IPS-11a (cell line): Measurements from ENCODE around the gene MEGF6.

Experiments used
- H3K4me3 ChIP-seq: one replicate; pipeline ENCODE4 v1.5.1; 2013; ENCODE audit warnings: low read depth, low read length, control low read depth

MEGF6 gene

DNA sequence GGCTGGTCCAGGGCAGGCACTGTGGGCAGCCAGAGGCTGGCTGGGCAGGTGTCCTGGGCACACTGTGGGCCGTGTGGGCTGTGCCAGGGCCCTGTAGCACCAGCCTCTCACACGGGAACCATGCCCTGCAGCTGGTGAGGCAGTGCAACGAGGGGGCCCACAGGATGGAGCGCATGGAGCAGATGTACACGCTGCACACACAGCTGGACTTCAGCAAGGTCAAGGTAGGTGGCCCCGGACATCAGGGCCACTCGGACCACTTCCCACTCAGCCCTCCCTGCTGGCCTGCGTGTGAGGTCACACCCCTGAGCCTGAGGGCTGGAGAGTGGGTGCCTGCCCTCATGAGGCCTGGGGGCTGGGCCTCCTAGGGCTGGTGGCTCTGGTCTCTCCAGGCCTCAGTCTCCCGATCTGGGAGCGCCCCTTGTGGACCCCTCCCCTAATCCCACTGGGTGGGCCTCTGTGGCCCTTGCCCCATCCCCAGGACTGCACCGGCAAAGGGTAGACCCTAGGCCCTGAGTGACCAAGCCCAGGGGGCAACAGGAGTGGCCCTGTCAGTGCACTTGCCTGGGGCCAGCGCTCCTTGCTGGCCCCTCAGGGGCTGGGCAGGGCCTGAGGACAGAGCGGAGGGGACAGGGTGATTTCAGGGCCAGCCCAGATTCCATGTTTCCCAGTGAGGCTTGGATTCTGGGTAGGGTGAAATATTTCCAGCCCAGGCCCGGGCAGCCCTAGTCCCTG, 135.3 kb downstream of the MEGF6 start:
- no peak overlapping the region for H3K4me3 ChIP-seq

DNA sequence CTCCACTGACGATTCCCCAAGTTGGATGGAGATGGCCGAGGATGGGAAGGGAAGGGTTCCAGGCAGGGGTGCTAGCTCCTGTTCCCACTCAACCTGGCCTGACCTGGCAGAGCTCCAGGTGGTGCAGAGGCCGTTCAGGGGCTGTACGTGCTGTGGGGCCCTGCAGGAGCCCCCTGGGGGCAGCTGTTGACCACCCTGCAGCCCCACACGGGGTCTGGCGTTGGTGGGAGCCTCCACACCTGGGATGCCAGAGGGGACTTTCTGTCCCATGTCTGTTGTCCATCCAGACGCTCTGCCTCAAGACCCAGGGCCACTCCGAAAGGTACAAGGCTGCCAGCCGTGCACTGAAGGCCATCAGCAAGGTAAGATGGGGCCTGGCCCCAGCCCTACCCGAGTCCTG, 136.9 kb downstream of the MEGF6 start:
- H3K4me3 ChIP-seq: no peak overlapping the region

DNA sequence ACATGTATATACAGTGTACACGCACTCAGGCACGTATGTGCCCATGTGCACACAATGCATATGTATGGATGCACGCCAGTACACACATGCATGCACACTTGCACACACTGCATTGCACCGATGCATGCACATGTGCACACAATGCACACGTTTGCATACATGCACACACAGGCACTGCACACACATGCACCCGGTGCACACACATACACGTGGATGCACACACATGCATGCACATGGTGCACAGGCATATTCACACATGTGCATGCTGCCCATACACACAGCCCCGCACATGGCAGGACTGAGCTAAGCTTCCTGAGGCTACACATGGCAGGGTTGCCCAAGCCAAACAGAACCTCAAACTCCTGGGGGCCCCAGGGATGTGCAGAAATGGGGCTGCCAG, 137.3 kb downstream of the MEGF6 start:
- no peak overlapping the region for H3K4me3 ChIP-seq

DNA sequence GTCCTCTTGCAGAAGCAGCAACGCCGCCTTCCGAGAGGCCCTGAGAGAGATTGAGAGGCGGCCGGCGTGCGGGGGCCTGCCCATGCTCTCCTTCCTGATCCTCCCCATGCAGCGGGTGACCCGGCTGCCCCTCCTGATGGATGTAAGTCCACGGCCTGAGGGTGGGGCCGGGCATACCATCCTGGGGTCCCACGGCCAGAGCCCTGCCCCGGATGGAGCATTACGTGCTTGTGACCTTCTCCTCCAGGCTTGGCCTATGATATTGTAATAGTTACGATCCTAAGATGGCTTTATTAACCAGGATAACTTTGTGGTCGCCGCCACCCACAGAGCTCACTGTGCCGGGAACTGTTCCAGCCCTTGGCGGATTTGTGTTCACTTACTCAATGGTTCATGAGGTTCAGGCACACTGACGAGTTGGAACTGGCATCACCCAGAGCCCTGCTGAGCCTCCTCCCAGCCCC, 137.9 kb downstream of the MEGF6 start:
- H3K4me3 ChIP-seq: no peak overlapping the region

DNA sequence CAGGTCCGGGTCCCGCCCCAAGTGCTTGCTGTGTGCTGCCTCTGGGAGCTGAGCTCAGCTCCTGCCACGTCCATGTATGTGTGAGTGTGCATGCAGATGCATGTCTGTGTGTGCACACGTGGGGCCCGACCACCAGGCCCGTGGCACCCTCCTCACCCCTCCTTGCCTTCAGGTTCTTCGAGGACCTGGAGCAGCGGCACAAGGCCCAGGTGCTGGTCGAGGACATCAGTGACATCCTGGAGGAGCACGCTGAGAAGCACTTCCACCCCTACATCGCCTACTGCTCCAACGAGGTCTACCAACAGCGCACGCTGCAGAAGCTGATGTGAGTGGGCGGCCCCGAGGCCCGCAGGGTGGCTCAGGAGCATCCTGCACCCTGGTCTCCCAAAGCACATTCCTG, 138.4 kb downstream of the MEGF6 start:
- no peak overlapping the region for H3K4me3 ChIP-seq

DNA sequence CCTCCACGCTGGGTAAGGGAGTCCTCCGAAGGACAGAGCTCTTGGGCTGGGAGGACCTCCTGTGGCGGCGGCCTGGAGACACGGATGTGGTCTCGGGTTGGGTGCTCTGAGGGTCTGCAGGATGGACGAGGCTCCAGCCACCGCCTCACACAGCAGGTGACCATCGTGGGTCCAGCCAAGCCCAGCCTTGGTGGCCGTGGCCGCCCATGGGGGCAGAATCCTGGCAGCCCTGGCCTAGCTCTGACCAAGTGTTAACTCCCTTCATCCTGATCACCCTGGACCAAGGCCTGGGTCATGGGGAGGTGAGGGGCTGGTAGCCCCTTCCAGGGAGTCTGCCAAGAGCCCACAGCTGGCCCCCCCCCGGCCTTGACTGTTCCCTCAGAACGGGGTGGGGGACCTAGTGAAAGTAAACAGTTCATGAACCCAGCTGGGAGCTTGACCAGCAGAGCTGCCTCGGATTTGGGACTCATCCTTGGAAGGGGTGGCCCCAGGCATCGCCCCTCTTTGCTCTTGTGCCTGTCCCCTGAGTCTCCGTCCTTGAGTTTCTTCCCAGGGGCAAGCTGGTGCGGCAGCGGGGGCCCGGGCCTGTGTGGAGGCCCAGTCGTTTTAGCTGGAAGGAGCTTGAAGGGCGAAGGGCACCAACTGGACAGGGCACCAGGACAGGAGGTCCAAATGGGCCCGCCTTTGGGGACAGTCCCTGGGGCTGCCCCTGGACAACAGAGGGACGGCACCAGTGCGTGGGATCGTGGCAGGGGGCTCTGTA, 139.0 kb downstream of the MEGF6 start:
- no peak overlapping the region for H3K4me3 ChIP-seq

DNA sequence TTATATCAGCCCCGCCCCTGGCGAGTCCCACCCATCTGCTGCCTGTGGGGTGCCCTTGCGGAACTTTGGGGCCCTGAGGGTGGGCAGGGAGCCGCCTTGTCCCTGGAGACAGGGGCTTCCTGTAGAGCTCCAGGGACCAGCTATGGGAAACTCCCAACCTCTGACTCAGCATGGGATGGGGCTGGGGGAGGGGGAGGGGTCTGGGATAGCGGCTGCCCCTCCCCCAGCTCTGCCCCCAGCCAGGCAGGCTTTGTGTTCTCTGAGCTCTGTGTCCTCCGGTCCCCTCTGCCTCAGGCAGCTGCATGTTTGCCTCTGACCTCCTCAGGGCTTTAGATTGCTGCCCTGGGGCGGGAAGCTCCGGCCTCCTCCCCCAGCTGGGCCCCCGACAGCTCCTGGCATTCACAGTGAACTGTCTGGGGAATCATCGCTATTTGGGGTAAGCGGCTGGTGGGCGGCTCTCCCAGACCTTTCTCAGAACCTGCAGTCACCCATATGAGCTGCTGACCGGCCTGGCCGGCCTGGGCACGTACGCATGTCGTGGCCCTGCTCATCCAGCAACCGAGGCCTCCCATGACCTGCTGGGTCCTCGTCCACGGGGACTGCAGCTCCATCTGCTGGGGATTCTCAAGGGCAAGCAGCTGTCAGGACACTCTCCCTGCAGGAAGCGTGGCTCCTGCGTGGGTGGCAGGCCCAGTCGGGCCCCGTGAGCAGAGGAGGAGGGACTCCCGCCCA, 139.8 kb downstream of the MEGF6 start:
- no peak overlapping the region for H3K4me3 ChIP-seq

DNA sequence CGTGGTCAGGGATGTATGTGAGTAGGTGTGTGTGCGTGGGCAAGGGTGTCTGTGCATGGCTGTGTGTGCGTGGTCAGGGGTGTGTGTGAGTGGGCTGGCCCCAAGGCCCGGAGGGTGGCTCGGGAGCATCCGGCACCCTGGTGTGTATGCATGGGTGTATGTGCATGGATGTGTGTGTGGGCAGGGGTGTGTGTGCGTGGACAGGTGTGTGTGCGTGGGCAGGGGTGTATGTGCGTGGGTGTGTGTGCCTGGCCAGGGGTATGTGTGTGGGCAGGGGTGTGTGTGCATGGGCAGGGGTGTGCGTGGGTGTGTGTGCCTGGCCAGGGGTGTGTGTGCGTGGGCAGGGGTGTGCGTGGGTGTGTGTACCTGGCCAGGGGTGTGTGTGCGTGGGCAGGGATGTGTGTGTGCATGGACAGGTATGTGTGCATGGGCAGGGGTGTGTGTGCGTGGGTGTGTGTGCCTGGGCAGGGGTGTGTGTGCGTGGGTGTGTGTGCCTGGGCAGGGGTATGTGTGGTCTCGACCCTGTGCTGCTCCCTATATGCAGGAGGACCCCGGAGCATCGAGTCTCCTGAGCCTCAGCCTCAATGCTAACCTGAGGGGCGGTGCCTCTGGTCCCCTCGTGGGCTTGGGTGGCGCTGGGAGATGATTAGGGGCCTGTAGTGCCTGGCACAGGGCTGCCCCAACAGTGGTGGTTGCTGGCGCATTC, 140.5 kb downstream of the MEGF6 start:
- no peak overlapping the region for H3K4me3 ChIP-seq

DNA sequence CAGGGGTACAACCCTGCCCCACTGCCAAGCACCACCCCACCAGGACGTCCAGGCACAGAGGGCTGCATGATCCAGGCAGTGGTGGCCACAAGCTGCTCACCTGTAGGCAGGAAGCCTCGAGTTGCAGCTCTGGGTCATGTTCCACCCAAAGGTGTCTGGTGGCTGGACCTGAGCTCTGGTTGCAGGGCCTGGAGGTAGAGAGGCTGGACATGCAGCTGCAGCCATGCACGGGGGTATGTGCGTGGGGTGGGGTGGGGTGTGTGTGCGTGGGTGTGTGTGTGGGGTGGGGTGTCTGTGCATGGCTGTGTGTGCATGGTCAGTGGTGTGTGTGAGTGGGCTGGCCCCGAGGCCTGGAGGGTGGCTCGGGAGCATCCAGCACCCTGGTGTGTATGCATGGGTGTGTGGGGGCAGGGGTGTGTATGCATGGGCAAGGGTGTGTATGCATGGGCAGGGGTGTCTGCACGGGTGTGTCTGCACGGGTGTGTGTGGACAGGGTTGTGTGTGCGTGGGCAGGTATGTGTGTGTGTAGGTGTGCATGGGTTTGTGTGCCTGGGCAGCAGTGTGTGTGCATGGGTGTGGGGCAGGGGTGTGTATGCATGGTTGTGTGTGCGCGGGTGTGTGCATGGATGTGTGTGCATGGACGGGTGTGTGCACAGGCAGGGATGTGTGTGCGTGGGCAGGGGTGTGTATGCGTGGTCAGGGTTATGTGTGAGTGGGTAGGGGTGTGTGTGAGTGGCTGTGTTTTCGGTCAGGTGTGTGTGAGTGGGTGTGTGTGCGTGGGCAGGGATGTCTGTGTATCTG, 141.3 kb downstream of the MEGF6 start:
- no peak overlapping the region for H3K4me3 ChIP-seq

DNA sequence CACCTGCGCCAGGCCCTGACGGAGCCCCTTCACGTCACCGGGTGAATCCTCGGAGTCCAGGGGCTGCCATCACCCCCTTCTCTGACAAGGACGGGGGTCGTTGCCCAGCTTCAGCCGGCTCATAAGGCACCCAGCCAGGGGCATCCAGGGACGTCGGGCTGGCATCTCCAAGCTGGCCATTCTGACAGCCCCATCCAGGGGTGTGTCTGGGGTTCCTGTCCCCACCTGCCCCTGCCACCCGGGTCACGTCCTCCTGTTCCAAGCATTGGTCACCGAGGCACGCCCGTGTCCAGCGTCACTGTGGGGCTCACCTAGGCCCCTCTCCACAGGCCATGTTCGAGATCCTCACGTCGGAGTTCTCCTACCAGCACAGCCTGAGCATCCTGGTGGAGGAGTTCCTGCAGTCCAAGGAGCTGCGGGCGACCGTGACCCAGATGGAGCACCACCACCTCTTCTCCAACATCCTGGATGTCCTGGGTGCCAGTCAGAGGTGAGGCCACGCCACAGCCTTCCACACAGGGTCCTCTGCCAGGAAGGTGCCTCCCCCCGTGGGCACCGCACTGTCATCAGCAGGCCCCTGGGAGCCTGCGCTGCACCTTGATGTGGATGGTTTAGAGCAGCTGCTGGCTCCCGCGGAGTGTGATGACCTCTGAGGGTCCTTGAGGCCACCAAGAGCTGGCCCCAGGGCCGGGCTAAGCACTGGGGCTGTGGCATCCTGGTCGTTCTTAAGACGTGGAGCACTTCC, 142.0 kb downstream of the MEGF6 start:
- H3K4me3 ChIP-seq: no peak overlapping the region

DNA sequence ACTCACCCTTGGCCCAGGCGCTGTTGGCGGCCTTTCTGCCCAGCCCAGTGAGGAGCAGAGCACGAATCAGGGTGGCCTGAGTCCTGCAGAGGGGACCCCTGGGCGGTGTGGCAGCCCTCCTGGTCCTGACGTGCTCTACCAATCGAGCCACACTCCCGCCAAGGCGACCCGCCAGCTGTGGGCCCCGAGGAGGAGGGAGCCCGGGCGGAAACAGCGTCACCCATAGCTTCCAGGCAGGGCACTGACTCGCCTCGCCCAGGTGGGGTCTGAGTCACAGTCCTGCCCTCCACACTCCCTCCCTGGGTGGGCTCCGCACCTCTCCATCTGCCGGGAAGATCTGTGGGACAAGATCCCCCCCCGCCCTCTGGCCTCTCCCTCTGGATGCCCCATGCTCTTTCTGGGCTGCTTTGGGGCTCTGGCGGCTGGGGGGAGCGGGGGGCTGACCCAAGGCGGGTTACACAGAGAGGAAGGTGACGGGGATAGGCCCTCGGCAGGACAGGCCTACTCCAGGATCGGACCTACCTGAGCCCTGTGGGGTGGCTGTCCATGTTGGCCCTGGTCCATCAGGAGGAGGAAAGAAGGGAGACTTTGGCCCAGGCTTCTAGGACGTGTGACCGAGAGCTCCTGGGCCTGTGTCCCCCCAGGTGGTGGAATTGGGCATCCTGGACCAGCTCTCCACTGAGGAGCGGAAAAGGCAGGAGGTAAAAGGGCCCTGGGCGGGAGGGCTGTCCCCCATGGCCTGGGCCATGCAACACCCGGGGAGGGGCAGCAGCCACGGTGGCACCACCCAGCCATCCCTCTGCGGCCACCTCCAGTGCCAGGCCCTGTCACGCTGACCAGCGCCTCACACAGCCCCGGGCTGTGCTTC, 142.8 kb downstream of the MEGF6 start:
- H3K4me3 ChIP-seq: no peak overlapping the region

DNA sequence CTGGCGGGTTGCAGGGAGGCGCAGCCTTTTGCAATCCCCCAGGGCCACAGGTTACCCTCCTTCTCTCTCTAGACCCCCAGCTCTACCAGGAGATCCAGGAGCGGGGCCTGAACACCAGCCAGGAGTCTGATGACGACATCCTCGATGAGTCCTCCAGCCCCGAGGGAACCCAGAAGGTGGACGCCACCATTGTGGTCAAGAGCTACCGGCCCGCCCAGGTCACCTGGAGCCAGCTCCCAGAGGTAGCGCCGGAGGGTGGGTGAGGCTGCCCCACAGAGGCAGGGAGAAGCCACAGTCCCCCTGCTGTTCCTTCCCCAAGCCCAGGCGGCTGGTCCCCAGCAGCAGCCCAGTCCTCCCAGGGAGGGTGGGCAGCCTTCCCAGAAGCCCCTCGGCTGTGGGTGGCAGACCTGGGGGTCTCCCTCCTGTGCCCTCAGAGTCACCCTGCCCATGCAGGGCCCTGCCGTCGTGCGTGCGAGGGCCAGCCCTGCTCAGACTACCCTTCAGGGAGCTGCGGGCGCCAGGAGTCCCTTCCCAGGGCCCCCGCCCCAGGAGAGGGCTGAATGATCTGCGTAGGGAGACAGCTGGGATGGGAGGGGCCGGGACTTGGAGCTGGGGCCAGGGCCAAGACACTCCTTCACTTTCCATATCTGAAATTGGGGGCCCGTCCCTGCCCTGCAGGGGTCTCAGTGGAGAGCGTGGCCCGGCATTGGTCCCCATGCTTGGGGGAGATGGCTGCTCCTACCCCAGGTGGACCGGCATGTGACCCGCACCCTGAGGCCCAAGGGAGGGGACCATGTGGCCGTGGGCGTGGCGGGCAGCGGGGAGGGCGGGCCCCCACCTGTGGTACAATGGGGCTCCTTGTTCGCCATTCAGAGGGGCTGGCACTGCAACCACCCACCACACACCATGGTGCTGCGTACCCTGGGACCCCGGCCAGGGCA, 143.9 kb downstream of the MEGF6 start:
- no peak overlapping the region for H3K4me3 ChIP-seq

DNA sequence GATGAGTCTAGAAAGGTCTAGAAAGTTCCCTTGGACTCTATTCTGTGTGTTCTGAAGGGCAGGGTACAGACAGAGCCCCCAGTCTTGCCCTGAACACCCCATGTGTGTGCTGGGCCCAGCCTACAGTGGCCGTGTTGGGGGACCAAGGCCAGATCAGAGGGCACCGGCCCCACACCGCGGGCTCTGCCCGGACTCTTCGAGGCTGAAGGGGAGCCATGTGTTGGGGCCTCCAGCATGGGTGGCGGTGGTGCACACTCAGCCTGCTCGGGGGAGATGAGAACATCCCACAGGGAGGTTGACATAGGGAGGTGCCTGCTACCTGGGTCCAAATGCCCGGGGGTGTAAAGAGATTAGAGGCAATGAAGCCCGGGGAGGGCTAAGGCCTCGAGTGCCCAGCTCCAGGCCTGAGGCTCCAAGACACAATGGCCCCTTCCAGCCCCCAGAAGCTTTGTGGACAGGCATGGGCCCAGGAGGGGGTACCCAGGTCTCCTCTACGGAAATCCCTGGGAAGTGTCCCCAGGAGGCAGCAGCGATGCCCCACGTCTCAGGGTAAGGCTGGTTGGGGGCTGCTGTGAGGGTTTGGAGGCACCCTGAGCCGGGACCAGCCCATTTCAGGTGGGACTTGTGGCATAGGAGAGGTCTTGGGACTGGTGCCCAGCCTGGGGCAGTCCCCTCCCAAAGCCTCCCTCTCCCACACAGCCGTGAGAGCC, 144.8 kb downstream of the MEGF6 start:
- H3K4me3 ChIP-seq: no peak overlapping the region

DNA sequence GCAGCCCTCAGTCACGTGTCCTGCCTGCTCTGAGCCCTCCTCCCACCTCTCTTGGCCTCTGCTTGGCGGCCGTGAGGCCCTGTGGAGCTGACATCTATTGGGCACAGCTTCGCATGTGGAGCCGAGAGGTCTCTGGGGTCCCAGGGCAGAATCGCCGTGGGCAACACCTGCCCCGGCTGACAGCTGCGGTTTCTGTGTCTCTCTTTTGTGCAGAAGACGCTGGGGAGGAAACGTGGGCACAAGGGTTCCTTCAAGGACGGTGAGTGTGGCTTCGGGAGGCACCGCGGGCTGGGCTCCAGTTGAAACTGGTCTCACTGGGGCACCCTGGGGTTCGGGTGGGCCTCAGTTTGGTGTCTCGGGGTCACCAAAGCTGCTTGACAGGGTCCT, 145.4 kb downstream of the MEGF6 start:
- H3K4me3 ChIP-seq: no peak overlapping the region

DNA sequence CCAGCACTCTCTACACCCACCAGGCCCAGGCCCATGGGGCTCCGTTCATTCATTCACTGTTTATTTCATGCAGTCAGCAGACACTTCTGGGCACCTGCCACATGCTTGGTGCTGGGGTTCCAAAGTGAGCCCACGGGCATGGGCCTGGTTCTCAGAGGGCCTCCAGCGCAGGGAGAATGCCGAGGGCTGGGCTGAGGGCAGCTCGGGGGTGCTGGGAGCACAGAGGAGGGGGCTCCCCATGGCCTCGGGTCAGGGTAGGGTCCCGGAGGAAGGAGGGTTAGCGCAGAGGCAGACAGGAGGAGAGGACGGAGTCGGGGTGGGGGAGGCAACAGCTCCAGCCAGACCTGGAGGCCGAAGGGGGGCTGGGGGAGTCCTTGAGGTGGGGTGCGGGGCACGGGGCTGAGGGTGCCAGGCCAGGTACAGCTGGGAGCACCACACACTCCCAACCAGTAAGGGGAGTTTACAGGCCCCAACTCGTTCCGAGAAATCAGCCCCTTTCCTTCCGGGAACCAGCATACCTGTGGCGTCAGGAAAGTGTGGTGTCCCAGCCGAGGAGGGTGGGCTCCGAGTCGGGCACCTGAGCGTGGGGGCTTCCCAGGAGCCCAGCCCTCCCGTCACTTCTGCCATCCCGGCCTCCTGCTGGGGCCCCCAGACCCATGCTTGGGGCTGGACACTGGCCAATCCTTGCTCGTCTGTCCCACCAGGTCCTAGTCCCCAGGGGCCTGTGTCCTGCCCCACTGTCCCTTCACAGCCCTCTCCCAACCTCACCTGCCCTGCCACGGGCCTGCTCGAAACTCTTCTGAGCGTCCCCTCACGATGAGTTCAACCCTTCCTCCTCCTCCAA, 146.0 kb downstream of the MEGF6 start:
- H3K4me3 ChIP-seq: no peak overlapping the region

DNA sequence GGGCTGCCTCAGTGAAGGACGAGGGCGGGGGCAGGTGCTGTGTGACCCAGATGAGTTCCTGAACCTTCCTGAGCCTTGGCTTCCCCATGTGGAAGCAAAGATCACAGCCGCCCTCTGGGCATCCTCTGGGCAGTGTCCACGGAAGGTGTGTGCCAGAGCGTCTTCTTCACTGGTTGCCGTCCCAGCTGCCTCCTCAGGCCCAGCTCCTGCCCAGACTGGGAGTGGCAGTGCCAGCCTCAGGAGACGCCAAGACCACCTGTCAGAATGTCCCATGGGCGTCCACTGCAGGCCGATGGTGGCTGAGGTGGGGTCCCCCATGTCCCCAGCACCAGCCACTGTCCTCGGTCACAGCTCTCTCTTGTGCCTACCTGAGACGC, 146.7 kb downstream of the MEGF6 start:
- no peak overlapping the region for H3K4me3 ChIP-seq
